HL-60 (cell line): ENCODE measurements around the gene DCDC1.

Experiments
- GABPA ChIP-seq: IDR thresholded peaks from 2 replicates; pipeline ENCODE4 v1.6.1; 2012; ENCODE audit warnings: low read depth
- POLR2AphosphoS5 ChIP-seq: IDR thresholded peaks from 2 replicates; pipeline ENCODE4 v1.6.1; 2012; ENCODE audit warnings: low read depth
- TF ChIP-seq, protein P1 (sequence below): IDR thresholded peaks from one replicate; pipeline ENCODE4 v1.5.1; 2011; ENCODE audit warnings: low read length, control low read depth, inconsistent platforms; ENCODE audit not compliant: insufficient read depth
- TF ChIP-seq, protein P2 (sequence below): IDR thresholded peaks from 2 replicates; pipeline ENCODE4 v1.6.1; 2012; ENCODE audit warnings: low read depth; ENCODE audit not compliant: insufficient replicate concordance

DNA sequence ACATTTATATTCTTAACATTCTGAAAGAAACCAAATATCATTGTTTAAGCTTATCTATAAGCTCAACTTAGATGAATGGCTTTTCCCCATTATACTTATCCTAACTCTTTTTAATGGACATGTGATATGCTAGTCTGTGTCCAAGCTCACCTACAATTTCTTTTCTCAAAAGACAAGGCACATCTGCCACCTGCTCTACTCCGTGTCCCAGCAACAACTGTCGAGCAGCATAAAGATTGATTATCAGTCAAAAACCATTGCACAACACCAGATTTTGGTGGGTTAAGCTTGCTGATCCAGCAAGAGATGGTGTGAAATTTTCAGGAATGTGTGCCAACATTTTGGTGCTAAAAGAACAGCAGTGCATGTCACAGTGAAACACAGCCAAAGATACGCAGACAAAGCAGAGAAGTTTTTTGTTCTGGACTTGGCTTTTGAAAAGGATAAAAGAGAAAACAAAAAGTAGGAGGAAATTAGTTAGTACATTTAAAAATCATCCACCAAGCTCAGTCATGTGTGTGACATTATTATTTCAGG, 65.8 kb downstream of the DCDC1 start:
- TF ChIP-seq, protein P1, sequence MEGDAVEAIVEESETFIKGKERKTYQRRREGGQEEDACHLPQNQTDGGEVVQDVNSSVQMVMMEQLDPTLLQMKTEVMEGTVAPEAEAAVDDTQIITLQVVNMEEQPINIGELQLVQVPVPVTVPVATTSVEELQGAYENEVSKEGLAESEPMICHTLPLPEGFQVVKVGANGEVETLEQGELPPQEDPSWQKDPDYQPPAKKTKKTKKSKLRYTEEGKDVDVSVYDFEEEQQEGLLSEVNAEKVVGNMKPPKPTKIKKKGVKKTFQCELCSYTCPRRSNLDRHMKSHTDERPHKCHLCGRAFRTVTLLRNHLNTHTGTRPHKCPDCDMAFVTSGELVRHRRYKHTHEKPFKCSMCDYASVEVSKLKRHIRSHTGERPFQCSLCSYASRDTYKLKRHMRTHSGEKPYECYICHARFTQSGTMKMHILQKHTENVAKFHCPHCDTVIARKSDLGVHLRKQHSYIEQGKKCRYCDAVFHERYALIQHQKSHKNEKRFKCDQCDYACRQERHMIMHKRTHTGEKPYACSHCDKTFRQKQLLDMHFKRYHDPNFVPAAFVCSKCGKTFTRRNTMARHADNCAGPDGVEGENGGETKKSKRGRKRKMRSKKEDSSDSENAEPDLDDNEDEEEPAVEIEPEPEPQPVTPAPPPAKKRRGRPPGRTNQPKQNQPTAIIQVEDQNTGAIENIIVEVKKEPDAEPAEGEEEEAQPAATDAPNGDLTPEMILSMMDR: no peak
- TF ChIP-seq POLR2AphosphoS5 (no peak), GABPA (no peak)
- TF ChIP-seq, protein P2, sequence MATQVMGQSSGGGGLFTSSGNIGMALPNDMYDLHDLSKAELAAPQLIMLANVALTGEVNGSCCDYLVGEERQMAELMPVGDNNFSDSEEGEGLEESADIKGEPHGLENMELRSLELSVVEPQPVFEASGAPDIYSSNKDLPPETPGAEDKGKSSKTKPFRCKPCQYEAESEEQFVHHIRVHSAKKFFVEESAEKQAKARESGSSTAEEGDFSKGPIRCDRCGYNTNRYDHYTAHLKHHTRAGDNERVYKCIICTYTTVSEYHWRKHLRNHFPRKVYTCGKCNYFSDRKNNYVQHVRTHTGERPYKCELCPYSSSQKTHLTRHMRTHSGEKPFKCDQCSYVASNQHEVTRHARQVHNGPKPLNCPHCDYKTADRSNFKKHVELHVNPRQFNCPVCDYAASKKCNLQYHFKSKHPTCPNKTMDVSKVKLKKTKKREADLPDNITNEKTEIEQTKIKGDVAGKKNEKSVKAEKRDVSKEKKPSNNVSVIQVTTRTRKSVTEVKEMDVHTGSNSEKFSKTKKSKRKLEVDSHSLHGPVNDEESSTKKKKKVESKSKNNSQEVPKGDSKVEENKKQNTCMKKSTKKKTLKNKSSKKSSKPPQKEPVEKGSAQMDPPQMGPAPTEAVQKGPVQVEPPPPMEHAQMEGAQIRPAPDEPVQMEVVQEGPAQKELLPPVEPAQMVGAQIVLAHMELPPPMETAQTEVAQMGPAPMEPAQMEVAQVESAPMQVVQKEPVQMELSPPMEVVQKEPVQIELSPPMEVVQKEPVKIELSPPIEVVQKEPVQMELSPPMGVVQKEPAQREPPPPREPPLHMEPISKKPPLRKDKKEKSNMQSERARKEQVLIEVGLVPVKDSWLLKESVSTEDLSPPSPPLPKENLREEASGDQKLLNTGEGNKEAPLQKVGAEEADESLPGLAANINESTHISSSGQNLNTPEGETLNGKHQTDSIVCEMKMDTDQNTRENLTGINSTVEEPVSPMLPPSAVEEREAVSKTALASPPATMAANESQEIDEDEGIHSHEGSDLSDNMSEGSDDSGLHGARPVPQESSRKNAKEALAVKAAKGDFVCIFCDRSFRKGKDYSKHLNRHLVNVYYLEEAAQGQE: no peak
